ENCODE results near the gene ZNF717. TPM values are rescaled to one million over a fixed set of nuclear protein-coding genes. Genes with fewer than 3 reads are reported as not detected.

Gene ZNF717
- total RNA-seq: 45.1 TPM

DNA sequence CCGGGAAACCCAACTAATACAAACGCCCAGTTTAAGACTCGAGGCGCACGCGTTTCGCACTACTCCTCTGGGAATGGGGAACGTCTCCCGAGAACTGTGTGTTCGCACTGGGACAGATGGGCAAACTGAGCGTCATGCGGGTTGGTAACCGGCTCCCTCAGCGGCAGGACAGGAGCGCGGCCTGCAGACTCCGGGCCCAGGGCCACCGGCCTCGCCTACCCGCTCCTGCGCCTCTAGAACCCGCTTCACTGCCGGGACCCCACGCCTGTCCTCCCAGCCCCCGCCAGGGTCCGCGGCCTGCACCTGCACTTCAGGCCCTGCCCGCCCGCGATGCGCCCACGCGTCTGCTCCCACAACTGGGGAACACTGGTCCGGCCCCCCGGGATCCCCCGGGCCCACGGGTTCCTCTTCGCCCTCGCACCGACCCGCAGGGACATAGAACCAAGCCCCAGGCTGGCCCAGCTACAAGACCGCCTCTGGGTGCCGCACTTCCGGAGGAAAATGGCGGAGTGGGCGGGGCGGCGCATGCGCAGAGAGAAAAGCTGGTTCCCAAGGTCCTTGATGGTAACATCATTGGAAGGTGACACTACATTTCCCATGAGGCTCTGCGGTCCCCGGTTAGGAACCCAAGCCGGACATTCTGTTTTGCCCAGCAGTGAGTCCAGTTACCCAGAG, at the start of gene ZNF717:
TSS of gene ZNF717 (minus strand) at position 469 of the 675 bp plus-strand sequence. CDS start 2,187 bp downstream, outside the sequence.

Small RNAs within 50 kb of the gene (small RNA-seq; reads per million reads assigned to genes)
- gene MIR4273 (ENCODE audit: low replicate concordance): not detected

Other genes starting within 250 kb of the ZNF717 start
- gene FRG2C, start 121.2 kb downstream of the ZNF717 start, total RNA-seq: not detected